Fibroblast of pulmonary artery (primary cell): ENCODE measurements around the gene PAPSS1.

Experiments used
- DNase-seq: peaks from one replicate; pipeline ENCODE4 v3.0.0-alpha.2; 2010; ENCODE audit warnings: low read depth
- H3K4me3 ChIP-seq: replicated peaks from 2 replicates; pipeline ENCODE4 v1.5.1; 2011; ENCODE audit warnings: low read depth, mild to moderate bottlenecking, control low read depth, low read length, moderate library complexity
- TF ChIP-seq, protein P1 (sequence below): IDR thresholded peaks from 2 replicates; pipeline ENCODE4 v1.5.1; 2011; ENCODE audit warnings: mild to moderate bottlenecking, control low read depth, low read length, inconsistent platforms; ENCODE audit errors: missing control alignments

The PAPSS1 gene

DNA sequence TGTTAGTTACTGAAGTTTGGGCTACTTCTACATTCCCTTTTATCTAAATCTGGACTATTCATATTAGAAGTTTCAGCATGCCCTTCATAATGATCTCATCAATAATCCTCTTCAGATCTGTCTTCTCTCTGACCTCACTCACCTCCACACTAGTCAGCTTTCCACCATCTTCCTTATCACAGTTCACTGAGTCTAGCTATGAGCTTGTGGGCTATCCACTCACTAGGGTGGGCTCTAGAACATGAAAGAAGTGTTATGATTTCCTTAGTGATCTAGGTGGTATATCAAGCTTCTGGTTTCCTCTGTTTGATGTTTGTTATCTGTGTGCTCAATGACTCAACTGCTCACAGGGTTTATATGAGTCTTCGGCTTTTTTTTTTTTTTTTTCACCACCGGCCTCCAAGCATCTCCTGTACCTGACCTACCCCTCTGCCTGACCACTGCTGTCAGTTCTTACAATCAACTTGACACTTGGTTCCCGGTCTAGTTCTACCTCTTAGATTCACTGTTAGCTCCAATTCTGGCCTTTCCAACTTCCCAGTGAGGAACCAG is 103.1 kb downstream of the PAPSS1 start:
- TF ChIP-seq, protein P1, sequence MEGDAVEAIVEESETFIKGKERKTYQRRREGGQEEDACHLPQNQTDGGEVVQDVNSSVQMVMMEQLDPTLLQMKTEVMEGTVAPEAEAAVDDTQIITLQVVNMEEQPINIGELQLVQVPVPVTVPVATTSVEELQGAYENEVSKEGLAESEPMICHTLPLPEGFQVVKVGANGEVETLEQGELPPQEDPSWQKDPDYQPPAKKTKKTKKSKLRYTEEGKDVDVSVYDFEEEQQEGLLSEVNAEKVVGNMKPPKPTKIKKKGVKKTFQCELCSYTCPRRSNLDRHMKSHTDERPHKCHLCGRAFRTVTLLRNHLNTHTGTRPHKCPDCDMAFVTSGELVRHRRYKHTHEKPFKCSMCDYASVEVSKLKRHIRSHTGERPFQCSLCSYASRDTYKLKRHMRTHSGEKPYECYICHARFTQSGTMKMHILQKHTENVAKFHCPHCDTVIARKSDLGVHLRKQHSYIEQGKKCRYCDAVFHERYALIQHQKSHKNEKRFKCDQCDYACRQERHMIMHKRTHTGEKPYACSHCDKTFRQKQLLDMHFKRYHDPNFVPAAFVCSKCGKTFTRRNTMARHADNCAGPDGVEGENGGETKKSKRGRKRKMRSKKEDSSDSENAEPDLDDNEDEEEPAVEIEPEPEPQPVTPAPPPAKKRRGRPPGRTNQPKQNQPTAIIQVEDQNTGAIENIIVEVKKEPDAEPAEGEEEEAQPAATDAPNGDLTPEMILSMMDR = no peak
- no peak overlapping the region for H3K4me3 ChIP-seq
- no peak for DNase-seq

DNA sequence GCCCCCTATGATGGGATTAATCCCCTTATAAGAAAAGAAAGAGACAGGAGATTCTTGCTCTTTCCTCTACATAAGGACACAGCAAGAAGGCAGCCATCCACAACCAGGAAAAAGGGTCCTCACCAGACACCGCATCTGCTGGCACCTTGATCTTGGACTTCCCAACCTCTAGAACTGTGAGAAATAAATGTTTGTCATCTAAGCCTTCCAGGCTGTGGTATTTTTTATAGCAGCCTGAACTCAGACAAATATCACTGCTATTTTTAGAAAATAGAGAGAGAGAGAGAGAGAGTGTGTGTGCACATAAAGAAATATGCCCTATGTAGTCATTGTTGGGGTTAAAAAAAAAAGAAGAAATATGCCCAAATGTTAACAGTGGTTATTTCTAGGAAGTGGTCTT is 104.2 kb downstream of the PAPSS1 start:
- TF ChIP-seq, protein P1 = no peak
- no peak for DNase-seq
- no peak overlapping the region for H3K4me3 ChIP-seq

DNA sequence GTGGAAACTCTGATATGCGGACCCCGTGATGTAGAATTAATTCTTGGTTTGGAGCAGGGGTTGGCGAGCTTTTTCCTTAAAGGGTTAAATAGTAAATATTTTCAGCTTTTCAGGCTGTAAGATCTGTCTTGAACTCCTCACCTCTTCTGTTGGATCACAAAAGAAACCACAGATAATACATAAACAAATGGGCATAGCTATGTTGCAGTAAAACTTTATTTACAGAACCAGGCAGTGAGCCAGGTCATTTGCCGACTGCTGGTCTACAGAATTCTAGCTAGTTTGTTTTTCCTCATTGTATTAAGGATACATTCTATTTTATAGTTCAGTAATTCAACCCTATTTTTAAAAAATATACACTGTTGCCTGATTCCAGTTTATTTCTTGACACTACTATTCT is 116.6 kb downstream of the PAPSS1 start:
- H3K4me3 ChIP-seq = no peak overlapping the region
- DNase-seq = peak; percentile 20
- TF ChIP-seq, protein P1 = no peak

DNA sequence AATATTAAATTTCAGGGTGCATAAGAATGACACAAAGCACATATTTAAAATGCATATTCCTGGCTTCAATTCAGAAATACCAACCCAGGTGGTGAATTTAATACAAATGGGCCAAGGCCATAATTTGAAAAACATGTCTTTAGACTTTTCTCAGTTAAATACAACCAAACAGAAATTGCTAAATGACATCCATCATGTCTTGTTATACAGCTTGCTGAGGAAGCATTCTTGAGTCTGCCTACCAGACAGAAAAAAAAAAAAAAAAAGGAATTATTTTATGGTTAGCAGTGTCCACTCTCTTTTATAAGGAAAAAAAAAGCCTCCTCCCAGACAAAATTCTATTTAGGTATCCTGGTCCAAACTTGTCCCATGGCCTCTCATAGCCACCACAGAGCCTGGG is 119.1 kb downstream of the PAPSS1 start:
- no peak overlapping the region for H3K4me3 ChIP-seq
- no peak for DNase-seq
- TF ChIP-seq, protein P1 = no peak

DNA sequence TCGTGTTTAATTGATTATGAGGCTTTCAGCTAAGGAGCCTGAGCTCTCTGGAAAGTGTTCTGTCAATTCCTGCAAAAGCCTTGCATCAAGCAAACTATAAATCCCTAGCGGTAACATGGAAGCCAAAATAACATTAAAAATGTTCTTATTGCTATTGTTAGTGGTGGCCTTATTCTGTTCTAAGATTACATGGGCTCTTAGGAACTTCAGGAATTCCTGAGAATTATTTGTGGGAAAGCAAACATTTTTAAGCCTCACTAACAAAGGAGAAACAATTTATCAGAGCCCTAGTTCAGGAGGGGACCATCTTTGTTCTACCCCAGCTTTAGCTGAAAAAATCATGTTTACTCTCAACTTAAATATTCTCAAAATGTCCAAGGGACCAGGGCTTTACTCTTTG is 119.6 kb downstream of the PAPSS1 start:
- DNase-seq = peak; percentile 53
- TF ChIP-seq, protein P1 = no peak
- H3K4me3 ChIP-seq = no peak overlapping the region

DNA sequence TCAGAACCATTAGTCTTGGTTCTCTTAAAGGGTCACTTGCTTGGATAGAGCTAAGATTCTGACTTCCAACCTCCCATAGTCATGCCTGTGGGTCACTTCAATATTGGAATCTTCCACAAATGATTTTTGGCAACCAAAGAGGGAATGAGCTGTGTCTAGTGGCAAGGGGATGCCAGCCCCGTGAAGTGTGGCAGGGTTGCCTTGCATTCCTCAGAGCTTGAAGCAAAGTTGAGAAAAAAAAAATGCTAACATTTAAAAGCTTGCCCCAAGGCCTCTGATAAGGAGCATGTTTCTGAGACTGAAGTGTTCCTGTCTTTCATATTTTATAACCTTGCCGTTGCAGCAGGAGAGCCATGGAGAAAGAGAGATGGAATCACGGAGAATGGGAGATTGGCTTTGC is 120.2 kb downstream of the PAPSS1 start:
- no peak overlapping the region for H3K4me3 ChIP-seq
- no peak for DNase-seq
- TF ChIP-seq, protein P1 = no peak

DNA sequence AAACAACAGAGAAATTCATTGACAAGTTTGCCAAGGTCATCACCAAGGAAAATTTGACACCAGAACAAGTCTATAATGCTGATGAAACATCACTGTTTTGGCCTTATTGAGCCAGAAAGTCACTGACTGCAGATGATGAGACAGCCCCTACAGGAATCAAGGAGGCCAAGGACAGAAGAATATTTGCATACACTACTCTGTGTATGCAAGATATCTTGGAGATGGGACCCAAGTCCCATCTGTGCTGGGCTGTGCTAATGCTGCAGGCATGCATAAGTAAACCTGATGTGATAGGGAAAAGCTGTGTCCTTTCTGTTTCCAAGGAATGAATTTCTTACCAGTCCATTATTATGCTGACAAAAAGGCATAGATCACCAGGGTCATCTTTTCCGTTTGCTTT is 126.8 kb downstream of the PAPSS1 start:
- TF ChIP-seq, protein P1 = no peak
- H3K4me3 ChIP-seq = no peak overlapping the region
- no peak for DNase-seq
